ENCODE results near the gene MKLN1. TPM values are rescaled to one million over a fixed set of nuclear protein-coding genes. Genes with fewer than 3 reads are reported as not detected.
A peak's percentile ranks its signal among the peaks of the same experiment; 100 is the strongest.
"Not testable (repeated sequence)": the region's sequence is repeated elsewhere in the genome, so short reads cannot be mapped to it uniquely, and the experiment has no call there.

The MKLN1 gene
- total and polyA plus RNA-seq, 4 experiments from 2014 or later = 18.1 to 61.0 (median 45.4) TPM

DNA sequence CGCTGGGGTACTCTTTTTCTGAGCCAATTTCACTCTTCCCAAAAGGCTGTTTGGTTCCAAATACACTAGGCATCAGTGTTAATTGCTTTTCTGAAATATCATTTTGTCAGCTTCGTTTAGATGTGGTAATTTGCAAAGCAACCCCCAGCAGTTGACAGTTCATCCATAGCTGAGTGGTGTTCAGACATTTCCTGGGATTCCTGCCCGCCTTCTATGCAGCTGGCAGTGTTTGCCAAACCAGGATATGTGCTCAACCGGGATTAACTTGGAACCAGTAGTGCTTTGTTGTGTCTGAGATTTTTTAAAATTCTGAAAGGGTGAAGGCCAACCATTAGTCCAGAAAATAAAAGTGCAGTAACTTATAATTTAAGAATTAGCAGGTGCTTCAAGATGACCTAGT, 25.2 kb upstream of the MKLN1 start:
- Mint-ChIP-seq H3K4me1 (peaks cover 0 to 2% (median 0%) of the 10 kb centered on the region in 4 donors), H3K36me3 (peaks cover 5 to 10% of the 10 kb centered on the region in 2 donors), H3K27me3 (no peaks in the 10 kb centered on the region), H3K27ac (no peak overlapping the region), H3K9me3 (peaks cover 2 to 15% (median 9%) of the 10 kb centered on the region in 8 donors), H3K4me3 (no peak overlapping the region)
- intact Hi-C loops (cut with micrococcal nuclease) = loop anchor here (2.0 kb wide), 1 partner anchor 406 kb away; no protein-coding TSS in a partner anchor
- ChIA-PET CTCF (ENCODE audit: partially characterized antibody) (interaction anchor here (0.6 to 3.0 kb wide), 28 partner anchors 10 to 417 kb away, joined by 3 to 26 read pairs (median 4); no protein-coding TSS in a partner anchor), POLR2A (ENCODE audit: partially characterized antibody) (interaction anchor here (0.9 to 3.0 kb wide), 6 partner anchors 26 to 234 kb away, joined by 3 to 27 read pairs (median 4); partner anchors contain the start of gene MKLN1)
- no peak overlapping the region for H3K27ac ChIP-seq (ENCODE audit: low read depth, low read length)
- H3K9me3 ChIP-seq (ENCODE audit: control insufficient read depth in 1 of 2, low read length in 2 of 2) = no peaks in the 10 kb centered on the region
- H3K4me3 ChIP-seq (ENCODE audit: low read length in 2 of 2) = no peak overlapping the region
- no peak for DNase-seq
- no peaks in the 10 kb centered on the region for H3K4me1 ChIP-seq (ENCODE audit: insufficient read depth, low read length)
- no peaks in the 10 kb centered on the region for H3K27me3 ChIP-seq (ENCODE audit: insufficient read depth, low read length)
- no peaks in the 10 kb centered on the region for H3K36me3 ChIP-seq (ENCODE audit: insufficient read depth, low read length)

DNA sequence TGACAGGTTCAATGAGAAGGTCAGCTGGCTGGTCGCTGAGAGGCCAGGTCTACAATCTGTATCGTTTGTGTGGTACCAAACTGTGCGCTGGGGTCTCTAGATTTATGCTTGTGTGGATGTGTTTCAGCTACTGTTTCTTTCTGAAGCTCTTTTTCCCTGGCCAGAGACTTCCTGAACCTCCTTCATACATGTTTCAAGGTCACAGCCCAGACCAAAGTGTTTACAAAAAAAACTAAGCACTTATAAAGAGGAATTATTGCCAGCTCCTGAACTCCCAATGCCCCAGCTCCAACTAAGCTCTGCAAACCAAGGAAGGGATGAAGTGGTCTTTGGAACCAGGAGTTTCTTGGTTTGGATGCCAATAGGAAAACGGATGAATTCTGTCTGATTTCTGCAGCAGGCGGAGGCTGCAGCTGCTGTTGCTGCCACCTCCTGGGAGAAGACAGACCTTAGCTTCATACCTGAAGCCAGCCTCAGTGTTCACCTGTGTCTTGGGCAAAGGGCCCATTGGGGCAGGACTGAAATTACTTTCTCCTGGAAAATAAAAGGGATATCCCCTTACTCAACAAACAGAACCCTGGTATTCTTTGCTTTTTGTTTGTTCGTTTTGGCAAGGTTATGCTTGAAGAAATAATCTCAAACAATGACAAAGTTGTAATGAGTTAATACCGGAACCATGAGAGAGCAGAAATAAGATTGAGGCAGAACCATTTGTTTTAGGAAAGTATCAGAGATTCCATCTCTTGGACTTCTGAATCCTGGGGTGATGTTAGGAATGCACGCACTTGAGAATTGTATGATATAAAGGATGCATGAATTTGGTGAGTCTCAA, 24.6 kb upstream of the MKLN1 start:
- Mint-ChIP-seq H3K27ac (peak overlapping the region in 1 of 7 donors; percentile 25), H3K9me3 (peaks cover 2 to 19% (median 11%) of the 10 kb centered on the region in 8 donors), H3K4me3 (no peak overlapping the region), H3K36me3 (peaks cover 10 to 14% of the 10 kb centered on the region in 2 donors), H3K4me1 (peaks cover 0 to 2% (median 0%) of the 10 kb centered on the region in 4 donors), H3K27me3 (no peaks in the 10 kb centered on the region)
- Histone ChIP-seq H3K9me3 (ENCODE audit: control insufficient read depth in 1 of 2, low read length in 2 of 2) (no peaks in the 10 kb centered on the region), H3K4me3 (ENCODE audit: low read length in 2 of 2) (no peak overlapping the region), H3K4me1 (ENCODE audit: insufficient read depth, low read length) (no peaks in the 10 kb centered on the region), H3K27ac (ENCODE audit: low read depth, low read length) (no peak overlapping the region), H3K36me3 (ENCODE audit: insufficient read depth, low read length) (no peaks in the 10 kb centered on the region), H3K27me3 (ENCODE audit: insufficient read depth, low read length) (no peaks in the 10 kb centered on the region)
- ChIA-PET CTCF (ENCODE audit: partially characterized antibody) (interaction anchor here (0.6 to 3.0 kb wide), 29 partner anchors 11 to 418 kb away, joined by 3 to 26 read pairs (median 3); no protein-coding TSS in a partner anchor), POLR2A (ENCODE audit: partially characterized antibody) (interaction anchor here (0.9 to 3.0 kb wide), 6 partner anchors 25 to 234 kb away, joined by 3 to 27 read pairs (median 4); partner anchors contain the start of gene MKLN1)
- intact Hi-C loops (cut with micrococcal nuclease) = loop anchor here (1.0 to 2.0 kb wide), 4 partner anchors 195 to 406 kb away; no protein-coding TSS in a partner anchor
- DNase-seq = peak in 4 of 5 donors; percentile 24 to 28 (median 25)

DNA sequence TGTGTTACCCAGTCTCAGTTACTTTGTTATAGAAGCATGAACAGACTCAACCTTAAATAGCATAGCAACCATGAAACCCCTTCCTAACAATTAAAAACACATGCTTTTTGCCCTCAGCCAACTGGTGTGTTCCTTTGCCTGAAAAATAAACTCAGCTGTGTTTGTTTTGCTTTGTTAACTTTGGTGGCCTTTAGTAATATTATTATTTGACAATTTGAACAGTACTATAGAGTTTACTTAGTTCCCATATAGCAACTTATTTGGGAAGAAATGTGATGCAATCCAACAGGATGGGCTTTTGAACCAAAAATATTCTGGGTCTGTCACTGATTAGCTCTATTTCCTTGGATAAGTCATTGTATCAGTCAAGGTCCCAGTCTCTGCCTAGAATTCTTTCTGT, 22.5 kb upstream of the MKLN1 start:
- intact Hi-C loops (cut with micrococcal nuclease) = no loop called here
- peaks cover 11 to 14% of the 10 kb centered on the region in 2 donors for H3K36me3 Mint-ChIP-seq

GRCh38 chr7:131306041-131306440, 21.6 kb upstream of the MKLN1 start:
- H3K36me3 ChIP-seq (ENCODE audit: insufficient read depth, low read length); H3K9me3 ChIP-seq (ENCODE audit: control insufficient read depth in 1 of 2, low read length in 2 of 2); H3K4me3 Mint-ChIP-seq; H3K4me1 ChIP-seq (ENCODE audit: insufficient read depth, low read length); H3K4me3 ChIP-seq (ENCODE audit: low read length in 2 of 2); H3K27me3 Mint-ChIP-seq; H3K27ac Mint-ChIP-seq; H3K27ac ChIP-seq (ENCODE audit: low read depth, low read length); H3K4me1 Mint-ChIP-seq; DNase-seq; intact Hi-C loops (cut with micrococcal nuclease); POLR2A ChIA-PET (ENCODE audit: partially characterized antibody); H3K27me3 ChIP-seq (ENCODE audit: insufficient read depth, low read length): not testable (repeated sequence)
- CTCF ChIA-PET (ENCODE audit: partially characterized antibody) = interaction anchor here (2.4 kb wide), 1 partner anchor 236 kb away, joined by 8 read pairs; no protein-coding TSS in a partner anchor
- Mint-ChIP-seq H3K36me3 (peaks cover 11 to 14% of the 10 kb centered on the region in 2 donors), H3K9me3 (peaks cover 2 to 20% (median 13%) of the 10 kb centered on the region in 8 donors)

More for the DNA sequence above, 22.5 kb upstream of the MKLN1 start:
- Mint-ChIP-seq H3K27me3 (no peaks in the 10 kb centered on the region), H3K27ac (no peak overlapping the region), H3K4me3 (no peak overlapping the region), H3K4me1 (peaks cover 0 to 2% (median 0%) of the 10 kb centered on the region in 4 donors), H3K9me3 (peaks cover 2 to 20% (median 11%) of the 10 kb centered on the region in 8 donors)
- H3K4me1 ChIP-seq (ENCODE audit: insufficient read depth, low read length) = no peaks in the 10 kb centered on the region
- ChIA-PET CTCF (ENCODE audit: partially characterized antibody) (interaction anchor here (1.1 to 2.4 kb wide), 5 partner anchors 8 to 408 kb away, joined by 3 to 8 read pairs (median 5); no protein-coding TSS in a partner anchor), POLR2A (ENCODE audit: partially characterized antibody) (no interaction called here)
- no peak overlapping the region for H3K27ac ChIP-seq (ENCODE audit: low read depth, low read length)
- no peaks in the 10 kb centered on the region for H3K36me3 ChIP-seq (ENCODE audit: insufficient read depth, low read length)
- H3K27me3 ChIP-seq (ENCODE audit: insufficient read depth, low read length) = no peaks in the 10 kb centered on the region
- no peaks in the 10 kb centered on the region for H3K9me3 ChIP-seq (ENCODE audit: control insufficient read depth in 1 of 2, low read length in 2 of 2)
- DNase-seq = no peak
- H3K4me3 ChIP-seq (ENCODE audit: low read length in 2 of 2) = no peak overlapping the region

- POLR2A ChIA-PET (ENCODE audit: partially characterized antibody) = no interaction called here
- Mint-ChIP-seq H3K27ac (no peak overlapping the region), H3K9me3 (peaks cover 2 to 23% (median 13%) of the 10 kb centered on the region in 8 donors), H3K36me3 (peaks cover 11 to 14% of the 10 kb centered on the region in 2 donors), H3K4me3 (no peak overlapping the region), H3K4me1 (peaks cover 0 to 2% (median 0%) of the 10 kb centered on the region in 4 donors), H3K27me3 (no peaks in the 10 kb centered on the region)
- no peaks in the 10 kb centered on the region for H3K4me1 ChIP-seq (ENCODE audit: insufficient read depth, low read length)
- H3K36me3 ChIP-seq (ENCODE audit: insufficient read depth, low read length) = no peaks in the 10 kb centered on the region
- no peaks in the 10 kb centered on the region for H3K27me3 ChIP-seq (ENCODE audit: insufficient read depth, low read length)
- intact Hi-C loops (cut with micrococcal nuclease) = no loop called here
- CTCF ChIA-PET (ENCODE audit: partially characterized antibody) = no interaction called here
- H3K27ac ChIP-seq (ENCODE audit: low read depth, low read length) = no peak overlapping the region
- H3K9me3 ChIP-seq (ENCODE audit: control insufficient read depth in 1 of 2, low read length in 2 of 2) = no peaks in the 10 kb centered on the region
- H3K4me3 ChIP-seq (ENCODE audit: low read length in 2 of 2) = no peak overlapping the region
- DNase-seq = no peak
Measured at GRCh38 chr7:131306777-131307176, 20.9 kb upstream of the MKLN1 start.

- H3K9me3 ChIP-seq (ENCODE audit: control insufficient read depth in 1 of 2, low read length in 2 of 2) = no peaks in the 10 kb centered on the region
- H3K4me1 ChIP-seq (ENCODE audit: insufficient read depth, low read length) = no peaks in the 10 kb centered on the region
- H3K36me3 ChIP-seq (ENCODE audit: insufficient read depth, low read length) = no peaks in the 10 kb centered on the region
- no peak overlapping the region for H3K27ac ChIP-seq (ENCODE audit: low read depth, low read length)
- no peak for DNase-seq
- H3K27ac Mint-ChIP-seq = no peak overlapping the region
- H3K36me3 Mint-ChIP-seq = peaks cover 14 to 17% of the 10 kb centered on the region in 2 donors
- intact Hi-C loops (cut with micrococcal nuclease) = no loop called here
- peaks cover 0 to 2% (median 0%) of the 10 kb centered on the region in 4 donors for H3K4me1 Mint-ChIP-seq
- CTCF ChIA-PET (ENCODE audit: partially characterized antibody) = no interaction called here
- no peak overlapping the region for H3K4me3 Mint-ChIP-seq
- POLR2A ChIA-PET (ENCODE audit: partially characterized antibody) = no interaction called here
- H3K4me3 ChIP-seq (ENCODE audit: low read length in 2 of 2) = no peak overlapping the region
- no peaks in the 10 kb centered on the region for H3K27me3 ChIP-seq (ENCODE audit: insufficient read depth, low read length)
- H3K9me3 Mint-ChIP-seq = peaks cover 2 to 28% (median 18%) of the 10 kb centered on the region in 8 donors
- no peaks in the 10 kb centered on the region for H3K27me3 Mint-ChIP-seq
Measured at GRCh38 chr7:131307627-131308026, 20.0 kb upstream of the MKLN1 start.

DNA sequence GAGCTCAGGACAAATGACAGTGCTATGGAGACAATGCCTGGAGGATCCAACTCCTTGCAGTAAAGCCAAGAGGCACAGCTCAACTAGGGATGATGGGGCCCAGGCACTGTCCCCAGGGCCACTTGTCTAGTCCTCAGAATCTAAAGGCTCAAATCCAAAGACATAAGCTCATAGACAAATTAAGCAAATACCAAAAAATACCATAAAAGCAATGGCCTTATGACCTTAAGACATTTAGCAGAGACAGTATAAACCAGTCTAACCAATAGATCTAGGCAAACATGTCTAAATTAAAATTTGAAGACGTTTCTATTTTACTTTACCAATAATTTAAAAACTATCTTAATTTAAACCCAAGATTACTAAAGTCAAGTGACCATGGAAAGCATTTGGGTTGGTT, 14.8 kb upstream of the MKLN1 start:
- Histone ChIP-seq H3K36me3 (ENCODE audit: insufficient read depth, low read length) (no peaks in the 10 kb centered on the region), H3K4me3 (ENCODE audit: low read length in 2 of 2) (no peak overlapping the region), H3K27ac (ENCODE audit: low read depth, low read length) (no peak overlapping the region), H3K9me3 (ENCODE audit: control insufficient read depth in 1 of 2, low read length in 2 of 2) (no peaks in the 10 kb centered on the region), H3K27me3 (ENCODE audit: insufficient read depth, low read length) (no peaks in the 10 kb centered on the region), H3K4me1 (ENCODE audit: insufficient read depth, low read length) (no peaks in the 10 kb centered on the region)
- Mint-ChIP-seq H3K27ac (no peak overlapping the region), H3K4me1 (no peaks in the 10 kb centered on the region), H3K4me3 (no peak overlapping the region), H3K9me3 (peaks cover 2 to 23% (median 11%) of the 10 kb centered on the region in 8 donors), H3K36me3 (peaks cover 9 to 20% of the 10 kb centered on the region in 2 donors), H3K27me3 (peaks cover 5% of the 10 kb centered on the region in 2 donors)
- DNase-seq = no peak
- POLR2A ChIA-PET (ENCODE audit: partially characterized antibody) = no interaction called here
- intact Hi-C loops (cut with micrococcal nuclease) = no loop called here
- CTCF ChIA-PET (ENCODE audit: partially characterized antibody) = interaction anchor here (0.5 to 1.3 kb wide), 2 partner anchors 37 to 244 kb away, joined by 3 read pairs; no protein-coding TSS in a partner anchor
